IMR-90 (cell line): ENCODE measurements around the gene TEX50.
"Not testable (repeated sequence)": the region's sequence is repeated elsewhere in the genome, so short reads cannot be mapped to it uniquely, and the experiment has no call there.

Source experiments
- BHLHE40 ChIP-seq: fragments of 150-350 bp; IDR thresholded peaks from 2 replicates; pipeline ENCODE4 v1.6.1; 2016; ENCODE audit warnings: mild to moderate bottlenecking, low read depth, low read length
- CEBPB ChIP-seq: IDR thresholded peaks from 2 replicates; pipeline ENCODE4 v1.6.1; 2012; ENCODE audit warnings: low read depth, low read length, improper control_type of control experiment
- CHD1 ChIP-seq: IDR thresholded peaks from 2 replicates; pipeline ENCODE4 v1.6.1; 2012; ENCODE audit warnings: low read depth, low read length, improper control_type of control experiment
- FOS ChIP-seq: fragments of 150-350 bp; IDR thresholded peaks from 2 replicates; pipeline ENCODE4 v1.6.1; 2016; ENCODE audit warnings: low read depth, low read length
- MAFK ChIP-seq: IDR thresholded peaks from 2 replicates; pipeline ENCODE4 v1.6.1; 2012; ENCODE audit warnings: low read depth, low read length, improper control_type of control experiment
- MXI1 ChIP-seq: IDR thresholded peaks from 2 replicates; pipeline ENCODE4 v1.6.1; 2012; ENCODE audit warnings: low read depth, mild to moderate bottlenecking, low read length, moderate library complexity, borderline replicate concordance
- POLR2A ChIP-seq: IDR thresholded peaks from 2 replicates; pipeline ENCODE4 v1.6.1; 2012; ENCODE audit warnings: mild to moderate bottlenecking, low read depth, low read length
- RAD21 ChIP-seq: IDR thresholded peaks from 2 replicates; pipeline ENCODE4 v1.6.1; 2012; ENCODE audit warnings: low read length, improper control_type of control experiment
- RCOR1 ChIP-seq: IDR thresholded peaks from 2 replicates; pipeline ENCODE4 v1.6.1; 2012; ENCODE audit warnings: mild to moderate bottlenecking, low read length, improper control_type of control experiment; ENCODE audit not compliant: insufficient replicate concordance
- RFX5 ChIP-seq: IDR thresholded peaks from 2 replicates; pipeline ENCODE4 v1.8.0; 2012; ENCODE audit warnings: low read depth, mild to moderate bottlenecking, low read length, moderate library complexity
- TF ChIP-seq, protein P1 (sequence below): conservative IDR thresholded peaks from 2 replicates; pipeline ENCODE4 v1.5.1; 2012; ENCODE audit warnings: mild to moderate bottlenecking, low read depth, low read length, improper control_type of control experiment

DNA sequence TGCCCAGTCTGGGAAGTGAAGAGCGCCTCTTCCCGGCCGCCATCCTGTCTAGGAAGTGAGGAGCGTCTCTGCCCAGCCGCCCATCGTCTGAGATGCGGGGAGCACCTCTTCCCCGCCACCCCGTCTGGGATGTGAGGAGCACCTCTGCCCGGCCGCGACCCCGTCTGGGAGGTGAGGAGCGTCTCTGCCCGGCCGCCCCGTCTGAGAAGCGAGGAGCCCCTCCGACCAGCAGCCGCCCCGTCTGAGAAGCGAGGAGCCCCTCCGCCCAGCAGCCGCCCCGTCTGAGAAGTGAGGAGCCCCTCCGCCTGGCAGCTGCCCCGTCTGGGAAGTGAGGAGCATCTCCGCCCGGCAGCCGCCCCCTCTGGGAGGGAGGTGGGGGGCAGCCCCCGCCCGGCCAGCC lies 22.1 kb upstream of the TEX50 start:
- TF ChIP-seq, protein P1, sequence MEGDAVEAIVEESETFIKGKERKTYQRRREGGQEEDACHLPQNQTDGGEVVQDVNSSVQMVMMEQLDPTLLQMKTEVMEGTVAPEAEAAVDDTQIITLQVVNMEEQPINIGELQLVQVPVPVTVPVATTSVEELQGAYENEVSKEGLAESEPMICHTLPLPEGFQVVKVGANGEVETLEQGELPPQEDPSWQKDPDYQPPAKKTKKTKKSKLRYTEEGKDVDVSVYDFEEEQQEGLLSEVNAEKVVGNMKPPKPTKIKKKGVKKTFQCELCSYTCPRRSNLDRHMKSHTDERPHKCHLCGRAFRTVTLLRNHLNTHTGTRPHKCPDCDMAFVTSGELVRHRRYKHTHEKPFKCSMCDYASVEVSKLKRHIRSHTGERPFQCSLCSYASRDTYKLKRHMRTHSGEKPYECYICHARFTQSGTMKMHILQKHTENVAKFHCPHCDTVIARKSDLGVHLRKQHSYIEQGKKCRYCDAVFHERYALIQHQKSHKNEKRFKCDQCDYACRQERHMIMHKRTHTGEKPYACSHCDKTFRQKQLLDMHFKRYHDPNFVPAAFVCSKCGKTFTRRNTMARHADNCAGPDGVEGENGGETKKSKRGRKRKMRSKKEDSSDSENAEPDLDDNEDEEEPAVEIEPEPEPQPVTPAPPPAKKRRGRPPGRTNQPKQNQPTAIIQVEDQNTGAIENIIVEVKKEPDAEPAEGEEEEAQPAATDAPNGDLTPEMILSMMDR = not testable (repeated sequence)
- TF ChIP-seq MAFK, POLR2A, RAD21, CHD1, RFX5, CEBPB, RCOR1, BHLHE40, MXI1, FOS: not testable (repeated sequence)
